Measurements from ENCODE around the gene KCNAB1.

GRCh38 chr3:156184156-156184555 lies 63.8 kb downstream of the KCNAB1 start:
- TF ChIP-seq, protein P1, sequence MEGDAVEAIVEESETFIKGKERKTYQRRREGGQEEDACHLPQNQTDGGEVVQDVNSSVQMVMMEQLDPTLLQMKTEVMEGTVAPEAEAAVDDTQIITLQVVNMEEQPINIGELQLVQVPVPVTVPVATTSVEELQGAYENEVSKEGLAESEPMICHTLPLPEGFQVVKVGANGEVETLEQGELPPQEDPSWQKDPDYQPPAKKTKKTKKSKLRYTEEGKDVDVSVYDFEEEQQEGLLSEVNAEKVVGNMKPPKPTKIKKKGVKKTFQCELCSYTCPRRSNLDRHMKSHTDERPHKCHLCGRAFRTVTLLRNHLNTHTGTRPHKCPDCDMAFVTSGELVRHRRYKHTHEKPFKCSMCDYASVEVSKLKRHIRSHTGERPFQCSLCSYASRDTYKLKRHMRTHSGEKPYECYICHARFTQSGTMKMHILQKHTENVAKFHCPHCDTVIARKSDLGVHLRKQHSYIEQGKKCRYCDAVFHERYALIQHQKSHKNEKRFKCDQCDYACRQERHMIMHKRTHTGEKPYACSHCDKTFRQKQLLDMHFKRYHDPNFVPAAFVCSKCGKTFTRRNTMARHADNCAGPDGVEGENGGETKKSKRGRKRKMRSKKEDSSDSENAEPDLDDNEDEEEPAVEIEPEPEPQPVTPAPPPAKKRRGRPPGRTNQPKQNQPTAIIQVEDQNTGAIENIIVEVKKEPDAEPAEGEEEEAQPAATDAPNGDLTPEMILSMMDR (conservative IDR thresholded peaks at IDR 0.05), result no peak
- no peak for TF ChIP-seq EZH2 (IDR thresholded peaks at IDR 0.05; ENCODE audit: low read depth)

Measured in PC-9 (cell line).